ENCODE data around the gene ZNF334.

Gene ZNF334

DNA sequence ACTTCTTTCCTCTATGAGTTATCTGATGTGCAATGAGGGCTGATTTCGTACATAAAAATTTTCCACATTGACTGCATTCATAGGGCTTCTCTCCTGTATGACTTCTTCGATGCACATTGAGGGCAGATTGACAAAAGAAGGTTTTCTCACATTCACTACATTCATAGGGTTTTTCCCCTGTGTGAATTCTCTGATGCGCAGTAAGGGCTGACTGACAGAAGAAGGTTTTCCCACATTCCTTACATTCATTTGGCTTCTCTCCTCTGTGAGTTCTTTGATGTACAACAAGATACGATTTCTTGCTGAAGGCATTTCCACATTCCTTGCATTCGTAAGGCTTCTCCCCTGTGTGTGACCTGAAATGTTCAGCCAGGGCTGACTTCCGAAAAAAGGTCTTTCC lies 11.4 kb downstream of the ZNF334 start:
- TF ChIP-seq ZFX (IDR thresholded peaks at IDR 0.05; ENCODE audit: borderline replicate concordance) (no peak), CTCF (IDR thresholded peaks at IDR 0.05) (no peak)
- H3K27ac ChIP-seq = no peak overlapping the region

DNA sequence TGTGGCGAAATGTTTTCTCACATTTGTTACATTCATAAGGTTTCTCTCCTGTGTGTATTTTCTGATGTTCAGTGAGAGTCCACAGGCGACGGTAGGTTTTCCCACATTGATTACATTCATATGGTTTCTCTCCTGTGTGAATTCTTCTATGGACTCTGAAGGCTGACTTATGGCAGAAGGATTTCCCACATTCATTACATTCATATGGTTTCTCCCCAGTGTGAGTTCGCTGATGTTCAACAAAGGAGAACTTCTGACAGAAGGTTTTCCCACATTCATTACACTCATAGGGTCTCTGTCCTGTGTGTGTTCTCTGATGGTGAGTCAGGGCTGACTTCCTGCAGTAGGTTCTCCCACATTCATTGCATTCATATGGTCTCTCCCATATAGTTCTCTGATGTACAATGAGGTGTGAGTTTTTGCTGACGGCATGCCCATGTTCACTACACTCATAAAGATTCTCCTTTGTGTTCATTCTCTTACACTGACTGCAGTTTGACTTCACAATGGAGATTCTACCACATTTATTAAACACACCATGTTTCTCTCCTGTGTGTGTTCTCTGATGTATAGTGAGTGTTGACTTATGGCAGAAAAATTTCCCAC lies 11.9 kb downstream of the ZNF334 start:
- H3K27ac ChIP-seq = no peak overlapping the region
- TF ChIP-seq ZFX (IDR thresholded peaks at IDR 0.05; ENCODE audit: borderline replicate concordance) (no peak), CTCF (IDR thresholded peaks at IDR 0.05) (no peak)

DNA sequence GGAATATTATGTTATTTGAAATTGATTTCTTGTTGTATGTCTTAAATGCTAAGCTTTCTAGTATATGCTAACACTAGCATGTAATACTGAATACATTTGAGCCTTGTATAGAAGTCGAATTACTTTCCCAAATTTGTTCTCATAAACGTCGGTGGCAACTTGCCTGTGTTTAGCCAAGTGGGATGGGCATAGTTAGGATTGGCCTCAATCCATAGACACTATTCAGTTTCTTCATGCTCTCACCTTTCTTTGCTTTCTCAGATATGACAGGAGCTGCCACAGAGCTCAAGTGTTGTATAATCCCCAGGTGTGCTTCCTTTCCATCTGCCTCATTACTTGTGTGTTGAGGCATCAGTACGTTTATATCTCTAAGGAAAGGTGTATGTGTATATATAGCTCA lies 19.3 kb downstream of the ZNF334 start:
- no peak for TF ChIP-seq ZFX (IDR thresholded peaks at IDR 0.05; ENCODE audit: borderline replicate concordance)

DNA sequence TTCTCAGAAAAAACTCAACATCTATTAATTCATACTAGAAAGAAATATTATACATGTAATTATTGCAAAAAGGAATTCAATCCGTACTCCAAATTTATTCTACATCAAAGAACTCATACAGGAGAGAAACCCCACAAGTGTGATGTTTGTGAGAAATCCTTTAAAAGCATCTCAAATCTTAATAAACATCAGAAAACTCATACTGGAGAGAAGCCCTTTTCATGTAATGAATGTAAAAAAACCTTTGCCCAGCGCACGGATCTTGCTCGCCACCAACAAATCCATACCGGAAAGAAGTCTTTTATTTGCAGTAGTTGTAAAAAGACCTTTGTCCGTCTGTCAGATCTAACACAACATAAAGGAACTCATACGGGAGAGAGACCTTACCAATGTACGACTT lies 22.0 kb downstream of the ZNF334 start:
- TF ChIP-seq CTCF (IDR thresholded peaks at IDR 0.05) (no peak), ZFX (IDR thresholded peaks at IDR 0.05; ENCODE audit: borderline replicate concordance) (no peak)

More for the DNA sequence above, 19.3 kb downstream of the ZNF334 start:
- no peak overlapping the region for H3K27ac ChIP-seq

DNA sequence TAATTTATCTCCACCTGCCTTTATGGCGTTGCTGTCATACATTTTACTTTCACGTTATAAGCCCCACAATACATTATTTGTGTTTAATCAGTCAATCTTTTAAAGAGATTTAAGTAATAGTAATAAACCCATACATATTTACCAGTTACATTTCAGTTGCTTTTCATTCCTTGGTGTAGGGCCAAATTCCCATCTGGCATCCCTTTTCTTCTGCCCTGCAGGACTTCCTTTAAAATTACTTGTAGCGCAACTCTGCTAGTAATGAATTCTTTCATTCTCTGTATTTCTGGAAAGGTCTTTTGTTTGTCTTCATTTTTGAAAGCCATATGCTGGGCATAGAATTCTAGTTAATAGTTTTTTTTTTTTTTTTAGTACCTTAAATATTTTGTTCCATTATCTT lies 24.9 kb downstream of the ZNF334 start:
- no peak overlapping the region for H3K27ac ChIP-seq
- no peak for TF ChIP-seq CTCF (IDR thresholded peaks at IDR 0.05)
- no peak for TF ChIP-seq ZFX (IDR thresholded peaks at IDR 0.05; ENCODE audit: borderline replicate concordance)

More for the DNA sequence above, 22.0 kb downstream of the ZNF334 start:
- no peak overlapping the region for H3K27ac ChIP-seq

DNA sequence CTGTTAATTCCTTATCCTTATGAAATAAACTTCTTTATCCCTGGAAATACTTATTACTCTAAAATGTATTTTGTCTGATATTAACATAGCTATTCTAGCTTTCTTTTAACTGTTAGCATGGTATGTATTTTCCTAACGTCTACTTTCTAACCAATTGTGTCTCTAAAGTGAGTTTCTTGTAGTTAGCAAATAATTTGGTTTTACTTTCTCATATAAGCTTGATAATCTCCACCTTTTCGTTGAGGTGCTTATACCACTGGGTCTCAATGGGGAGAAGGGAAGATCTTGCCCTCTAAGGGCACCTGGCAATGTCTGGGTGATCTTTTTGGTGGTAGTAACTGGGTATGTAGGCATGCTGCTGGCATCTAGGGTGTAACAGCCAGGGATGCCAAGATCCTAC lies 25.7 kb downstream of the ZNF334 start:
- H3K27ac ChIP-seq = no peak overlapping the region
- TF ChIP-seq ZFX (IDR thresholded peaks at IDR 0.05; ENCODE audit: borderline replicate concordance) (no peak), CTCF (IDR thresholded peaks at IDR 0.05) (no peak)

DNA sequence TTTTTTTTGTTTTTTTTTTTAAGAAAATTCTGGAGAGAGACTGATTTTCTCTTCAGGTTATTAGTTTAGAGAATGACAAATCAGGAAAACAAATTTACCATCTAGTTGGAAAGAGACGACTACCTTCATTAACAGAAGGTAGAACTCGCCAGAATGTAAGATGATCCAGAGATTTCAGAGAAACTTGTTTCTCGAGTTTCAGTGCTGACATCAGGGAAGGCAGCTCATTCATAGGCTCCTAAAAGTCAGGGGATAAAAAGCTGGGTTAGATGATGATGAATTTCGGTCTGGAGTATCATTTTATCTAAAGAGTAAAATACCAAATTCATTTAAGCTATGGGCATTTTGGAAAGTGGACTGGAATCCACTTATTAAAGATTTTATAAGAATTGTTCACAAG lies 27.9 kb downstream of the ZNF334 start:
- TF ChIP-seq ZFX (IDR thresholded peaks at IDR 0.05; ENCODE audit: borderline replicate concordance) (no peak), CTCF (IDR thresholded peaks at IDR 0.05) (no peak)
- no peak overlapping the region for H3K27ac ChIP-seq

DNA sequence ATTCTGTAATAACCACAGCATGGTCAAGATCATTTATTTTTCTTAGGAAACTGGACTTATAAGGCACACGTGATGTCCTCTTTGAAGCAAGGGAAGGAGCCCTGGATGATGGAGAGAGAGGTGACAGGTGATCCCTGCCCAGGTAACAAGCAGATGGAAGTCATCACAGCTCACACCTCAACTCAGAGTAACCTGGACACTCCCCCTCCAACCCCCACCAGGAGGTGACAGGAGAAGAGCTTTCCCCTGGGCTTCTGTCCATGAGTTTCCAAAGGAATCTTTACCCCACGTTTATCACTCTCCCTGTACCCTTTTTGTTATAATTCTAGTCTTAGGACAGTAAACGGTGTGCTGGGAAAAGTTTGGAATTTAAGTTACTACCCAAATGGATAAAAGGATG lies 28.4 kb downstream of the ZNF334 start:
- H3K27ac ChIP-seq = no peak overlapping the region
- TF ChIP-seq ZFX (IDR thresholded peaks at IDR 0.05; ENCODE audit: borderline replicate concordance) (no peak), CTCF (IDR thresholded peaks at IDR 0.05) (no peak)

Data from 22Rv1 (cell line).